HEK293T (cell line): ENCODE data around the gene CORO1C.

Source experiments
- BHLHE40 ChIP-seq: fragments of 450-650 bp; IDR thresholded peaks from 2 replicates; pipeline ENCODE4 v1.6.1; 2016; ENCODE audit warnings: mild to moderate bottlenecking, moderate library complexity, borderline replicate concordance
- ELF4 ChIP-seq: fragments of 450-650 bp; IDR thresholded peaks from 2 replicates; pipeline ENCODE4 v1.6.1; 2017; ENCODE audit warnings: antibody characterized with exemption

DNA sequence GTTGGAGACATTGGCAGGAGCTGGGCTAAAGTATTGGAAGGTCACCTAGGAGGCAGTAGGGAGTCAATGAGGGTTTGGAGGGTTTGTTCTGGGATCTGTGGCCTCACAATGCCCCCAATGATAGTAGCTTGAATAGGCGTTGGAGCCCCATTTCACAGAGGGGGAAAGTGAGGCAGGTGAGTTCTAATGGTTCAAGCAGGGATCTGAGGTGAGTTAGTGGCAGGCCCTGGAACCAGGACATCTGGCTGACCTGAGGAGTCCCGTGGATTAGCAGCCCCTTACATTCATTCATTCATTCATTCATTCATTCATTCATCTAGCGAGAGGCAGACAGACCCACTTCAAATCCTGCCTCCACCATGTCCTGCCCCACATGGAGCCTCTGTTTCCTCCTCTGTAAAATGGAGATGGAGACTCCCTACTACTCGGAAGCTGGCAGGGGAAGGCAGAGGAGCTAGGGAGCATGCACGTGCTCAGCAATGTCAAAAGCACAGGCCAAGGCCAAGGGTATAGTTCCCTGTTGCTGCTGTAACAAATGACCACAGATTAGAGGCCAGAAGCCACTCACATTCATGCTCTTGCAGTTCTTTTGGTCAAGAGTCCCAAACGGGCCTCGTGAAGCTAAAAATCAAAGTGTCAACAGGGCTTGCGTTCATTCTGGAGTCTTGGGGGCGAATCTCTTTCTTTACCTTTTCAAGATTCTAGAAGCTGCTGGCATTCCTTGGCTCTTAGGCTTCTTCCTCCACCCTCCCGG lies 131.2 kb downstream of the CORO1C start:
- no peak for TF ChIP-seq ELF4
- TF ChIP-seq BHLHE40: no peak
